Type B pancreatic cell (in vitro differentiated cells): ENCODE results near the gene MEGF6. TPM values are rescaled to one million over a fixed set of nuclear protein-coding genes. Genes with fewer than 3 reads are reported as not detected.
A peak's percentile ranks its signal among the peaks of the same experiment; 100 is the strongest.
"Not testable (repeated sequence)": the region's sequence is repeated elsewhere in the genome, so short reads cannot be mapped to it uniquely, and the experiment has no call there.

Experiments
- DNase-seq: peaks from one replicate; pipeline ENCODE4 v3.0.0; 2021; ENCODE audit warnings: mixed read lengths; ENCODE audit not compliant: unreplicated experiment; ENCODE audit errors: extremely low spot score
- H3K27ac Mint-ChIP-seq: 2 replicates; pipeline ENCODE4 v1.8.0; 2021; ENCODE audit warnings: mild to moderate bottlenecking, mixed read lengths
- H3K27me3 Mint-ChIP-seq: 2 replicates; pipeline ENCODE4 v1.8.0; 2021; ENCODE audit warnings: mixed read lengths
- H3K36me3 Mint-ChIP-seq: 2 replicates; pipeline ENCODE4 v1.8.0; 2021; ENCODE audit warnings: mixed read lengths
- H3K4me1 Mint-ChIP-seq: one replicate; pipeline ENCODE4 v1.8.0; 2021; ENCODE audit warnings: mixed read lengths; ENCODE audit not compliant: unreplicated experiment
- H3K4me3 Mint-ChIP-seq: 2 replicates; pipeline ENCODE4 v1.8.0; 2021; ENCODE audit warnings: mild to moderate bottlenecking, mixed read lengths
- H3K9me3 Mint-ChIP-seq: 2 replicates; pipeline ENCODE4 v1.8.0; 2021; ENCODE audit warnings: mixed read lengths
- total RNA-seq: library from RNA; stranded (reverse); gene quantifications from 2 replicates; pipeline ENCODE4 v1.2.1, GENCODE V29; 2021; ENCODE audit warnings: low replicate concordance
- TF ChIP-seq, protein P1 (sequence below): fragments of 200-600 bp; sonication (generic); conservative IDR thresholded peaks from 2 replicates; pipeline ENCODE4 v1.5.0; 2021; ENCODE audit warnings: antibody characterized with exemption, mild to moderate bottlenecking

Gene MEGF6
- total RNA-seq, 1 donor from 2014 or later = 61.7 TPM

DNA sequence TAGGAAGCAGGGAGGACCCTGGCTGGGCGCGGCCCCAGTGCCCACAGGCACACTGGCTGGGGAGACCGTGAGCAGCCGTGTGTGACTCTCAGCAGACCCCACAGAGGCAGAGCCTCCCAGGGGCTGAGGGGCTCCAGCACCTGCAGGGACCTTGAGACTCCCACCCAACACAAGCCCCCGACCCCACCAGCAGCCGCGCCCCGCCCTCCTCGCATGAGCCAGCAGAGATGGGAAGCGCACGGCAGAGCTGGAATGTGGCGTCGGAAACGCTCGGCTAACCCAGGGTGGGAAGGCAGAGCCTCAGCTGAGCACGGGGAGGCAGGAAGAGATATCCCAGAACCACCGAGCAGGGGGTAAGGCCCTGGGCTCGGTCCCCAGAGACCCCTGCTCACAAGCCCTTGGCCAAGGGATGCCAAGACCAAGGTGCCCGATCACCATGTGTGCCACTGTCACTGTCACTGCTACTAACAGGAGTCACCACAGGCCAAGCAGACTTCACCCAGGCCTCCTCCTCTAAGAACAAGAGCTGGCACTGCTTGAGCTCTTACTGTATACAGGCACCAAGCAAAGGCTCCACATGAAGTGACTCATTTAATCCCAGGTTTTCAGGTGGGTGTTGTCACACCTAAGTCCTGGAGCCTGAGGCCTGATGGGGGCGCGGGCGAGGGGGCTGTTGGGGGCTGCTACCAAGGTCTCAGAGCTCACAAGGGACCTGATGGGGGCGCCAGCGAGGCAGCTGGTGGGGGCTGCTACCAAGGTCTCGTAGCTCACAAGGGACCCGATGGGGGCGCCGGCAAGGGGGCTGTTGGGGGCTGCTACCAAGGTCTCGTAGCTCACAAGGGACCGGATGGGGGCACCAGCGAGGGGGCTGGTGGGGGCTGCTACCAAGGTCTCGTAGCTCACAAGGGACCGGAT is 20.1 kb downstream of the MEGF6 start:
- no peak overlapping the region for H3K4me3 Mint-ChIP-seq
- H3K27ac Mint-ChIP-seq = no peak overlapping the region
- H3K36me3 Mint-ChIP-seq = no peaks in the 10 kb centered on the region
- no peak for DNase-seq
- H3K9me3 Mint-ChIP-seq = no peaks in the 10 kb centered on the region
- TF ChIP-seq, protein P1, sequence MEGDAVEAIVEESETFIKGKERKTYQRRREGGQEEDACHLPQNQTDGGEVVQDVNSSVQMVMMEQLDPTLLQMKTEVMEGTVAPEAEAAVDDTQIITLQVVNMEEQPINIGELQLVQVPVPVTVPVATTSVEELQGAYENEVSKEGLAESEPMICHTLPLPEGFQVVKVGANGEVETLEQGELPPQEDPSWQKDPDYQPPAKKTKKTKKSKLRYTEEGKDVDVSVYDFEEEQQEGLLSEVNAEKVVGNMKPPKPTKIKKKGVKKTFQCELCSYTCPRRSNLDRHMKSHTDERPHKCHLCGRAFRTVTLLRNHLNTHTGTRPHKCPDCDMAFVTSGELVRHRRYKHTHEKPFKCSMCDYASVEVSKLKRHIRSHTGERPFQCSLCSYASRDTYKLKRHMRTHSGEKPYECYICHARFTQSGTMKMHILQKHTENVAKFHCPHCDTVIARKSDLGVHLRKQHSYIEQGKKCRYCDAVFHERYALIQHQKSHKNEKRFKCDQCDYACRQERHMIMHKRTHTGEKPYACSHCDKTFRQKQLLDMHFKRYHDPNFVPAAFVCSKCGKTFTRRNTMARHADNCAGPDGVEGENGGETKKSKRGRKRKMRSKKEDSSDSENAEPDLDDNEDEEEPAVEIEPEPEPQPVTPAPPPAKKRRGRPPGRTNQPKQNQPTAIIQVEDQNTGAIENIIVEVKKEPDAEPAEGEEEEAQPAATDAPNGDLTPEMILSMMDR = no peak
- H3K4me1 Mint-ChIP-seq = peaks cover 15% of the 10 kb centered on the region
- no peaks in the 10 kb centered on the region for H3K27me3 Mint-ChIP-seq

- TF ChIP-seq, protein P1 = no peak
- Mint-ChIP-seq H3K36me3 (no peaks in the 10 kb centered on the region), H3K4me3 (no peak overlapping the region), H3K27me3 (no peaks in the 10 kb centered on the region), H3K4me1 (peaks cover 15% of the 10 kb centered on the region), H3K9me3 (no peaks in the 10 kb centered on the region), H3K27ac (peak overlapping the region; percentile 36)
- DNase-seq = no peak
These were observed 21.1 kb downstream of the MEGF6 start for GRCh38 chr1:3590139-3590763.

- no peak for DNase-seq
- Mint-ChIP-seq H3K27ac (no peak overlapping the region), H3K27me3 (no peaks in the 10 kb centered on the region), H3K9me3 (no peaks in the 10 kb centered on the region), H3K36me3 (no peaks in the 10 kb centered on the region), H3K4me1 (peaks cover 15% of the 10 kb centered on the region), H3K4me3 (no peak overlapping the region)
- TF ChIP-seq, protein P1 = no peak
These were observed 22.9 kb downstream of the MEGF6 start for GRCh38 chr1:3588395-3588794.

GRCh38 chr1:3586986-3587759 is 24.1 kb downstream of the MEGF6 start:
- H3K9me3 Mint-ChIP-seq = no peaks in the 10 kb centered on the region
- peak overlapping the region; percentile 37 for H3K4me3 Mint-ChIP-seq
- TF ChIP-seq, protein P1 = no peak
- peaks cover 15% of the 10 kb centered on the region for H3K4me1 Mint-ChIP-seq
- no peak for DNase-seq
- no peaks in the 10 kb centered on the region for H3K27me3 Mint-ChIP-seq
- H3K36me3 Mint-ChIP-seq = no peaks in the 10 kb centered on the region
- H3K27ac Mint-ChIP-seq = peak overlapping the region; percentile 89

GRCh38 chr1:3585940-3586568 is 25.3 kb downstream of the MEGF6 start:
- no peak for DNase-seq
- H3K27ac Mint-ChIP-seq = no peak overlapping the region
- no peak overlapping the region for H3K4me3 Mint-ChIP-seq
- no peaks in the 10 kb centered on the region for H3K36me3 Mint-ChIP-seq
- no peaks in the 10 kb centered on the region for H3K27me3 Mint-ChIP-seq
- H3K4me1 Mint-ChIP-seq = peaks cover 15% of the 10 kb centered on the region
- no peaks in the 10 kb centered on the region for H3K9me3 Mint-ChIP-seq
- TF ChIP-seq, protein P1 = no peak

DNA sequence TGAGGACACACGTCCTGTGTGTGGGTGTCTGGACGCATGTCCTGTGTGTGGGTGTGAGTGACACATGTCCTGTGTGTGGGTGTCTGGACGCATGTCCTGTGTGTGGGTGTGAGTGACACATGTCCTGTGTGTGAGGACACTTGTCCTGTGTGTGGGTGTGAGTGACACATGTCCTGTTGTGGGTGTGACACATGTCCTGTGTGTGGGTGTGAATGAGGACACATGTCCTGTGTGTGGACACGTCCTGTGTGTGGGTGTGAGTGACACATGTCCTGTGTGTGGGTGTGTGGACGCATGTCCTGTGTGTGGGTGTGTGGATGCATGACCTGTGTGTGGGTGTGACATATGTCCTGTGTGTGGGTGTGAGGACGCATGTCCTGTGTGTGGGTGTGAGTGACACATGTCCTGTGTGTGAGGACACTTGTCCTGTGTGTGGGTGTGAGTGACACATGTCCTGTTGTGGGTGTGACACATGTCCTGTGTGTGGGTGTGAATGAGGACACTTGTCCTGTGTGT is 25.9 kb downstream of the MEGF6 start:
- H3K9me3 Mint-ChIP-seq, H3K36me3 Mint-ChIP-seq, H3K27ac Mint-ChIP-seq, H3K27me3 Mint-ChIP-seq, DNase-seq, H3K4me3 Mint-ChIP-seq: not testable (repeated sequence)
- peaks cover 11% of the 10 kb centered on the region for H3K4me1 Mint-ChIP-seq
